Measurements from ENCODE around the gene STXBP2.

DNA sequence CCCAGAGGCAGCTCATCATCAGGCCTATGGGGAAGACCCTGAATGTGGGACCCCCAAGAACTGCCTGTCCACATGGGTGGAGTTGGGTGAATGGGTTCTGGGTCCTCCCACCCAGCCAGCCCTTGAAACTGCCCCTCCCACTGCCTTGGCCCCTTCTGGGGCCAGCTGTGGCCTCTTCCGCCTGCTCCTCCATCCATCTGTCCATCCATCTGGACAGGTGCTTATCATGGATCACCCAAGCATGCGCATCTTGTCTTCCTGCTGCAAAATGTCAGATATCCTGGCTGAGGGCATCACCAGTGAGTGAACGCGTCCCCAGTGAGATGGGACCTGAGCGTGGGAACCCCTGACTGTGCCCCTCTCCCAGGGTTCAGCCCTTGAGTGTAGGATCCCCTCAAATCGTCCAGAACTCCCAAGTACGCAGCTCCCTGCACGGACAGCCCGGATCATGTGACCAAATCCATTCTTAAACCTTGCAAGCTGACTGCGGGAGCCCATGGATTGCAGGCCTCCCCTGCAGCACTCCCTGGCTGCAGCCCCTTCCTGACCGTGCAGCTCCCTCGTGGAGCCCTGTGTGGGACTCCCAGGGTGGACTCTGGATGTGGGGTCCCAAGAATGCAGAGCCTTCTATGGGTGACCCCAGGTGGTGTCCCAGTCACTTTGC, 2.0 kb downstream of the STXBP2 start:
- TF ChIP-seq CTCF (IDR thresholded peaks at IDR 0.05; ENCODE audit: borderline replicate concordance, extremely low read depth, low read length, poor library complexity, severe bottlenecking) (no peak), EZH2 (IDR thresholded peaks at IDR 0.05; ENCODE audit: borderline replicate concordance, low read depth, low read length, severe bottlenecking) (no peak)

Measured in DND-41 (cell line).